WERI-Rb-1 (cell line): ENCODE measurements around the gene AGBL1.

Experiments
- DNase-seq: peaks from one replicate; pipeline ENCODE4 v3.0.0-alpha.2; 2020
- H3K27ac ChIP-seq: fragments of 250-450 bp; sonication (Bioruptor Pico); 2 replicates; pipeline ENCODE4 v1.5.1; 2020; ENCODE audit warnings: mild to moderate bottlenecking, moderate library complexity
- H3K27me3 ChIP-seq: fragments of 250-450 bp; sonication (Bioruptor Pico); 2 replicates; pipeline ENCODE4 v1.5.1; 2021; ENCODE audit warnings: mild to moderate bottlenecking, low read depth, moderate library complexity; ENCODE audit not compliant: insufficient read depth, severe bottlenecking
- H3K36me3 ChIP-seq: fragments of 250-450 bp; sonication (Bioruptor Pico); 2 replicates; pipeline ENCODE4 v1.5.1; 2020; ENCODE audit warnings: mild to moderate bottlenecking, moderate library complexity
- H3K4me3 ChIP-seq: 2 replicates; pipeline ENCODE4 v1.5.1; 2011; ENCODE audit warnings: low read depth, mild to moderate bottlenecking, control low read depth, low read length
- H3K9me3 ChIP-seq: fragments of 250-450 bp; sonication (Bioruptor Pico); 2 replicates; pipeline ENCODE4 v1.5.1; 2021; ENCODE audit warnings: mild to moderate bottlenecking, moderate library complexity; ENCODE audit not compliant: severe bottlenecking
- CTCF ChIP-seq: IDR thresholded peaks from 2 replicates; pipeline ENCODE4 v1.5.1; 2011; ENCODE audit warnings: low read depth, mild to moderate bottlenecking, control low read depth, inconsistent platforms, low read length

Gene AGBL1

GRCh38 chr15:86571873-86572272 lies 492.2 kb downstream of the AGBL1 start:
- Histone ChIP-seq H3K4me3 (no peak overlapping the region), H3K27ac (no peak overlapping the region), H3K27me3 (peaks cover 56% of the 10 kb centered on the region), H3K36me3 (no peaks in the 10 kb centered on the region), H3K9me3 (no peaks in the 10 kb centered on the region)
- TF ChIP-seq CTCF = no peak
- DNase-seq = no peak

- Histone ChIP-seq H3K27me3 (peaks cover 55% of the 10 kb centered on the region), H3K27ac (no peak overlapping the region), H3K4me3 (no peak overlapping the region), H3K9me3 (no peaks in the 10 kb centered on the region), H3K36me3 (no peaks in the 10 kb centered on the region)
- no peak for DNase-seq
- no peak for TF ChIP-seq CTCF
Measured at GRCh38 chr15:86572368-86572841, 492.7 kb downstream of the AGBL1 start.

GRCh38 chr15:86573476-86573875 lies 493.8 kb downstream of the AGBL1 start:
- Histone ChIP-seq H3K4me3 (no peak overlapping the region), H3K27me3 (peaks cover 53% of the 10 kb centered on the region), H3K27ac (no peak overlapping the region), H3K36me3 (no peaks in the 10 kb centered on the region), H3K9me3 (no peaks in the 10 kb centered on the region)
- no peak for TF ChIP-seq CTCF
- no peak for DNase-seq

- H3K4me3 ChIP-seq = no peak overlapping the region
- H3K27me3 ChIP-seq = peaks cover 35% of the 10 kb centered on the region
- H3K9me3 ChIP-seq = no peaks in the 10 kb centered on the region
- no peak overlapping the region for H3K27ac ChIP-seq
- H3K36me3 ChIP-seq = no peaks in the 10 kb centered on the region
- DNase-seq = no peak
- no peak for TF ChIP-seq CTCF
Measured at GRCh38 chr15:86588413-86588812, 508.7 kb downstream of the AGBL1 start.

GRCh38 chr15:86590461-86590860 lies 510.8 kb downstream of the AGBL1 start:
- H3K9me3 ChIP-seq = no peaks in the 10 kb centered on the region
- H3K36me3 ChIP-seq = no peaks in the 10 kb centered on the region
- TF ChIP-seq CTCF = no peak
- H3K27me3 ChIP-seq = peaks cover 40% of the 10 kb centered on the region
- no peak overlapping the region for H3K4me3 ChIP-seq
- no peak for DNase-seq
- no peak overlapping the region for H3K27ac ChIP-seq

- H3K27ac ChIP-seq = no peak overlapping the region
- no peak for TF ChIP-seq CTCF
- H3K27me3 ChIP-seq = peaks cover 40% of the 10 kb centered on the region
- no peak for DNase-seq
- H3K9me3 ChIP-seq = no peaks in the 10 kb centered on the region
- H3K4me3 ChIP-seq = no peak overlapping the region
- no peaks in the 10 kb centered on the region for H3K36me3 ChIP-seq
Measured at GRCh38 chr15:86591158-86591557, 511.5 kb downstream of the AGBL1 start.
